Measurements from ENCODE around the gene PTPRD. TPM values are rescaled to one million over a fixed set of nuclear protein-coding genes. Genes with fewer than 3 reads are reported as not detected.

The PTPRD gene
- total RNA-seq, 1 donor from 2014 or later: 75.7 TPM

DNA sequence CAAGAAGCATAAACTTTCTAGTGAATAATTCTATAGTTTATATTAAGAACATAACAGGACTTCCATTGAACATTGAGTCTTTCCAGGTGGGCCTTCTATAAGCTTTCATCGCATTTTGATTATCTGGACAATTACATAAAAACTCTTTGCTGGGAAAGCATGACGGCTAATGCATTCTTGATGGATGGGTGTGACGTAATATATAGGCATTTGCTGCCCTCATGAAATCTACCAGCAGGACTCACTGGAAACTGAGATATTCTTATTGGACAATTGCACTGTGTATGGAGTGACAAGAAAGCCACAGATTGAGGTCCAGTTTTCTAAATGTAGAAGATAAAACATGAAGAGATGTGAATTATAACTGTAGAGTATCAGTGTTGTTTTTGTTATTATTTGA lies 15.0 kb downstream of the PTPRD start:
- no peak overlapping the region for H3K27ac ChIP-seq (ENCODE audit: low read depth, low read length)
- H3K9ac ChIP-seq (ENCODE audit: low read depth in 1 of 3, low read length in 3 of 3): no peak overlapping the region
- no peaks in the 10 kb centered on the region for H3K27me3 ChIP-seq (ENCODE audit: control insufficient read depth in 3 of 3, insufficient read depth in 3 of 3, low read length in 3 of 3)
- H3K4me1 ChIP-seq (ENCODE audit: control insufficient read depth in 3 of 3, insufficient read depth in 3 of 3, low read length in 3 of 3): no peaks in the 10 kb centered on the region
- no peak overlapping the region for H3K4me3 ChIP-seq (ENCODE audit: low read length in 3 of 3)
- no peaks in the 10 kb centered on the region for H3K9me3 ChIP-seq (ENCODE audit: control insufficient read depth in 3 of 3, low read length in 3 of 3)
- H3K36me3 ChIP-seq (ENCODE audit: control insufficient read depth in 3 of 3, insufficient read depth in 3 of 3, low read length in 3 of 3): no peaks in the 10 kb centered on the region

DNA sequence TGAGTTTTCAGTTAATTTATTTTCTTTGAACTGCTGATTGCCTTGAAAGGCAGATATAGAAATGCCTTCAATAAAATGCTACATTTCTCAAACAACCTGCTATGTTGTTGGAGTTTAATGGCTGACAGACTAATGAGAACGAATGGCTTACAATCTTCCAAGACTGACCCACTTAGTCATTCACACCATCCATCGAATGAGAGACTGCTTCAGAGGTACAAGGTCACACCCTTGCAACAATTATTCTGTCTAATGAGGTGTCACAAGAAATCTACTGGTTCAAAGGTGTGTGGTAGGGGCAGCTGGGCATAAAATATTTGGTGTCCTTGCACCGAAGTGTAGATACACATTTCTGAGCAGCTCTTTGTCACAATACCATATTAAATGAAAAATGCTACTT lies 18.3 kb downstream of the PTPRD start:
- no peak overlapping the region for H3K27ac ChIP-seq (ENCODE audit: low read depth, low read length)
- no peaks in the 10 kb centered on the region for H3K27me3 ChIP-seq (ENCODE audit: control insufficient read depth in 3 of 3, insufficient read depth in 3 of 3, low read length in 3 of 3)
- H3K9me3 ChIP-seq (ENCODE audit: control insufficient read depth in 3 of 3, low read length in 3 of 3): no peaks in the 10 kb centered on the region
- no peak overlapping the region for H3K9ac ChIP-seq (ENCODE audit: low read depth in 1 of 3, low read length in 3 of 3)
- H3K4me1 ChIP-seq (ENCODE audit: control insufficient read depth in 3 of 3, insufficient read depth in 3 of 3, low read length in 3 of 3): no peaks in the 10 kb centered on the region
- H3K4me3 ChIP-seq (ENCODE audit: low read length in 3 of 3): no peak overlapping the region
- H3K36me3 ChIP-seq (ENCODE audit: control insufficient read depth in 3 of 3, insufficient read depth in 3 of 3, low read length in 3 of 3): no peaks in the 10 kb centered on the region

DNA sequence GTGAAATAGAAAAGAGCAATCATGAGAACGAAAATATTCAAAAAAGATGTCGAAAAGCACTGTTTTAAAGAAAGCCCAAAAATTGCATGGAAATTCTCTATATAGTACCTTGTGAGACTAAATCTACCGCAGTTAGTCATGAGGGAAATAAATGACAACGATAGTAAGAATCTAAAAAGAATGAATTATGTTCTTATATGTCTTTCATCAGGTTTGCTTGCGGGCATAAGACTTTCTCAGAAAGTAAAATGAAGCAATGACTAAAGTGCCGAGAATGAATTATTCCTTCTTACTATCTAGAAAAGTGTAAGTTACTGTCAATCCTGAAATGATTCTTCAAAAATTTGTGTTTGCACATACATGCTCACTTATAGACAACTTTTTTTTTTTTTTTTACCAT lies 26.4 kb downstream of the PTPRD start:
- Histone ChIP-seq H3K9me3 (ENCODE audit: control insufficient read depth in 3 of 3, low read length in 3 of 3) (no peaks in the 10 kb centered on the region), H3K27ac (ENCODE audit: low read depth, low read length) (no peak overlapping the region), H3K27me3 (ENCODE audit: control insufficient read depth in 3 of 3, insufficient read depth in 3 of 3, low read length in 3 of 3) (no peaks in the 10 kb centered on the region), H3K4me1 (ENCODE audit: control insufficient read depth in 3 of 3, insufficient read depth in 3 of 3, low read length in 3 of 3) (no peaks in the 10 kb centered on the region), H3K9ac (ENCODE audit: low read depth in 1 of 3, low read length in 3 of 3) (no peak overlapping the region), H3K36me3 (ENCODE audit: control insufficient read depth in 3 of 3, insufficient read depth in 3 of 3, low read length in 3 of 3) (no peaks in the 10 kb centered on the region), H3K4me3 (ENCODE audit: low read length in 3 of 3) (no peak overlapping the region)

DNA sequence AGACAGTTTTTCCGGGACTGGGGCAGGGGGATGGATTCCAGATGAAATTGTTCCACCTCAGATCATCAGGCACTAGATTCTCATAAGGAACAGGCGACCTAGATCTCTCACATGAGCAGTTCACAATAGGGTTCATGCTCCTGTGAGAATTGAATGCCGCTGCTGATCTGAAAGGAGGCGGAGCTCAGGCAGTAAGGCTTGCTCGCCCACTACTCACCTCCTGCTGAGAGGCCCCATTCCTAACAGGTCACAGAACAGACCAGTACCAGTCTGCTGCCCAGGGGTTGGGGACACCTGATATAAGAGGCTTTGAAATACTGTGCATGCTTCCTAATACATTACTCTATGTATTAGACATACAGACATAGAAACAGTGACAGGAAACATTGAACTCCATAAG lies 41.1 kb downstream of the PTPRD start:
- Histone ChIP-seq H3K4me3 (ENCODE audit: low read length in 3 of 3) (no peak overlapping the region), H3K36me3 (ENCODE audit: control insufficient read depth in 3 of 3, insufficient read depth in 3 of 3, low read length in 3 of 3) (no peaks in the 10 kb centered on the region), H3K27me3 (ENCODE audit: control insufficient read depth in 3 of 3, insufficient read depth in 3 of 3, low read length in 3 of 3) (no peaks in the 10 kb centered on the region), H3K9me3 (ENCODE audit: control insufficient read depth in 3 of 3, low read length in 3 of 3) (no peaks in the 10 kb centered on the region), H3K27ac (ENCODE audit: low read depth, low read length) (no peak overlapping the region), H3K4me1 (ENCODE audit: control insufficient read depth in 3 of 3, insufficient read depth in 3 of 3, low read length in 3 of 3) (no peaks in the 10 kb centered on the region), H3K9ac (ENCODE audit: low read depth in 1 of 3, low read length in 3 of 3) (no peak overlapping the region)

DNA sequence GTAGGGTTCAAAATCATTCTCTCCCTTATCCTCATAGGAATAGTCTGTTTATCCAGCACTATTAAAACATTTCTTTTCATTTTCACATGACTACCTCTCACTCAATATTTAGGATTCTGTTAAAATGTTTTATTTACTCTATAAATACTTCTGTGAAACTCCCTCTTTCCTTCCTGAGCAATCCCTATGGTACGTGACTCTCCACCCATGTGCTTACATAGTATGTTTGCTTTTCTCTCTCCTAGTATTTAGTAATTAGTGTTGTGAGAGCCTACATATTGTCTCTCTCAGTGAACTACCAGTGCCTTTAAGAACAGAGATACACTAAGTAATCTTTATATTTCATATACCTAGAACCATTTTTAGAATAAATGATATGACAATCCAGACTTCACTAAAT lies 46.0 kb downstream of the PTPRD start:
- Histone ChIP-seq H3K4me1 (ENCODE audit: control insufficient read depth in 3 of 3, insufficient read depth in 3 of 3, low read length in 3 of 3) (no peaks in the 10 kb centered on the region), H3K27me3 (ENCODE audit: control insufficient read depth in 3 of 3, insufficient read depth in 3 of 3, low read length in 3 of 3) (no peaks in the 10 kb centered on the region), H3K9ac (ENCODE audit: low read depth in 1 of 3, low read length in 3 of 3) (no peak overlapping the region), H3K36me3 (ENCODE audit: control insufficient read depth in 3 of 3, insufficient read depth in 3 of 3, low read length in 3 of 3) (no peaks in the 10 kb centered on the region), H3K4me3 (ENCODE audit: low read length in 3 of 3) (no peak overlapping the region), H3K9me3 (ENCODE audit: control insufficient read depth in 3 of 3, low read length in 3 of 3) (no peaks in the 10 kb centered on the region), H3K27ac (ENCODE audit: low read depth, low read length) (no peak overlapping the region)

DNA sequence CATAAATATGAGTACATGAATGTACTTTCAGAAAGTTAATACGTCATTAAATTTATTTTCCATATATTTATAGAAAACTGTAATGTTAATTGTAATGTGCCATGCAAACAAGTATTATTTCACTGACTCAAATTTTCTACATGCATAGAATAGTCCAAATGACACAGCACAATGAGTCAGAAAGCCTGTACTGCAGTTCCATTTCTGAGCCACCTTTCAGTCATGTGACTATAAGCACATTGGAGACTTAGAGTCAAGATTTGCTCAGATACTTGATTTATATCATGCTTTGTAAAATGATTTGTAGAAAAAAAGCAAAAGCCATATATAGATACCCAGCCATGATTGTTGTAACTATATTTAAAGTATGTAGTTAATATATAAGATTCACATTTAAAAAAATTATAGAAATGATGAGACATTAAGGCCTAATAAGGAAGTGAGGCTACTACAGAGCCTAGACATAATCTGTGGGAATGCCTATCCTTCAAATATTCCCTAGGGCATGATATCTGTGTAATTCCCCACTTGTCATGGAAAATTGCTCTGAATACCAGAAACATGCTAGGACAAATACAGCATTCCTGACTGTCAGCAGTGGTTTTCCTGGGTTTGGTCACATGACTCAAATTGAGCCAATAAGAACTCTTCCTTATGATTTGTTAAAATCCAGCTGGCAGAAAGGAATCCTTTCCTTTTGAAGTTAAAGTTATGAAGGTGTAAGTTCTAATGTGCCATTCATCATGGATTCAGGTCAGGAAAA lies 50.0 kb downstream of the PTPRD start:
- Histone ChIP-seq H3K4me1 (ENCODE audit: control insufficient read depth in 3 of 3, insufficient read depth in 3 of 3, low read length in 3 of 3) (no peaks in the 10 kb centered on the region), H3K27ac (ENCODE audit: low read depth, low read length) (no peak overlapping the region), H3K36me3 (ENCODE audit: control insufficient read depth in 3 of 3, insufficient read depth in 3 of 3, low read length in 3 of 3) (no peaks in the 10 kb centered on the region), H3K9ac (ENCODE audit: low read depth in 1 of 3, low read length in 3 of 3) (no peak overlapping the region), H3K9me3 (ENCODE audit: control insufficient read depth in 3 of 3, low read length in 3 of 3) (no peaks in the 10 kb centered on the region), H3K4me3 (ENCODE audit: low read length in 3 of 3) (no peak overlapping the region), H3K27me3 (ENCODE audit: control insufficient read depth in 3 of 3, insufficient read depth in 3 of 3, low read length in 3 of 3) (no peaks in the 10 kb centered on the region)

DNA sequence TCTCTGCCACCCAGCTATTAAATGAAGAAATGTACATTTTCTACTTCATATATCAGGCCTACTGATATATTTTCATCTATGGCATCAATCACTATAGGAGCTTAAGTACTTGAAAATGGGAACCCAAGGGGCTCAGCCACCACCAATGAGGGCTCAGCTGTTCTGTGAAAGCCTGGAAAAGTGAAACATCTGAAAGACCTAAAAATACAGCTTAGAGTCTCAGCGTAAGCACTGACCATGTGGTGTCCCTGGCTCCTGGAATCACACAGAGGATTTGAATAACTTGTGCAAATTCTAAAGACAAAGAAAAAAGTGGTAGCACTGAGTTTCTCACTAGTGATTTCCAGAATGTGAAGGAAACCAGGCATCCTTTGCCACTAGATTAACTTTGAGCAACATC lies 64.5 kb downstream of the PTPRD start:
- Histone ChIP-seq H3K4me1 (ENCODE audit: control insufficient read depth in 3 of 3, insufficient read depth in 3 of 3, low read length in 3 of 3) (no peaks in the 10 kb centered on the region), H3K36me3 (ENCODE audit: control insufficient read depth in 3 of 3, insufficient read depth in 3 of 3, low read length in 3 of 3) (no peaks in the 10 kb centered on the region), H3K9ac (ENCODE audit: low read depth in 1 of 3, low read length in 3 of 3) (no peak overlapping the region), H3K9me3 (ENCODE audit: control insufficient read depth in 3 of 3, low read length in 3 of 3) (no peaks in the 10 kb centered on the region), H3K4me3 (ENCODE audit: low read length in 3 of 3) (no peak overlapping the region), H3K27ac (ENCODE audit: low read depth, low read length) (no peak overlapping the region), H3K27me3 (ENCODE audit: control insufficient read depth in 3 of 3, insufficient read depth in 3 of 3, low read length in 3 of 3) (no peaks in the 10 kb centered on the region)

DNA sequence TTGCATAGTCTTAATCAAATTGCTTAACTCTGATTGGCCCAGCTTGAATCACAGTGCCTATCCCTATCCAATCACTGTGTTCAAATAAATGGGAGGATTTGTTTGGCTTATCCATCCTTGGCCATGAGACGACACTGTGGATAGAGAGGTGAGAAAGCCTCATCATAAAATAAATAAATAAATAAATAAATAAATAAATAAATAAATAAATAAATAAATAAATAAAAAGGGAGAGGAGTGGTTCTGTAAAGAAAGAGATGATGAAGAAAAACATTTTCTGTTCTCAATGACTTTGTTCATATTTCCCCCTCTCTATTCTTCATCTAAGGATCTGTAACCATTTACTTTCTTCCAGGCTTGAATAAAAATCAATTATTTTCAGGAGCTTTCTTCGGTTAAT lies 74.7 kb downstream of the PTPRD start:
- Histone ChIP-seq H3K9me3 (ENCODE audit: control insufficient read depth in 3 of 3, low read length in 3 of 3) (no peaks in the 10 kb centered on the region), H3K36me3 (ENCODE audit: control insufficient read depth in 3 of 3, insufficient read depth in 3 of 3, low read length in 3 of 3) (no peaks in the 10 kb centered on the region), H3K27ac (ENCODE audit: low read depth, low read length) (no peak overlapping the region), H3K27me3 (ENCODE audit: control insufficient read depth in 3 of 3, insufficient read depth in 3 of 3, low read length in 3 of 3) (no peaks in the 10 kb centered on the region), H3K4me3 (ENCODE audit: low read length in 3 of 3) (no peak overlapping the region), H3K9ac (ENCODE audit: low read depth in 1 of 3, low read length in 3 of 3) (no peak overlapping the region), H3K4me1 (ENCODE audit: control insufficient read depth in 3 of 3, insufficient read depth in 3 of 3, low read length in 3 of 3) (no peaks in the 10 kb centered on the region)

DNA sequence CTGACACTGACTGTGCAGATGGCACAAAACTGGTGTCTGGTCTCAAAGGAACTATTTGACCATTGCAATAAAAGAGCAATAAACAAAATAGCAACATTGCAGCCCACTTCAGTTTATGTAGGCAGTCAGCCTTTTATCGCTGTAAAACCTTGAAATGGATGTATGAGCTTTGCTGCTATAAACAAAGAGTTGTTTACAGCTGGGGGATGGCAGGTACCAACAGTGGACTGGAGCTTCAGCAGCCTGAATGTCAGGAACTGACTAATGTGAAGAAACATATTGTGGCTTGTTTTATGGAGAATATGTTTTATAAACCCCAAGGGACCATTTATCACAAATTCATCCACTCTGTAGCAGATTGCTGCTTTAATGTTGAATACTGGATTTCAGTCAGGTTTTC lies 78.0 kb downstream of the PTPRD start:
- H3K9ac ChIP-seq (ENCODE audit: low read depth in 1 of 3, low read length in 3 of 3): no peak overlapping the region
- no peaks in the 10 kb centered on the region for H3K9me3 ChIP-seq (ENCODE audit: control insufficient read depth in 3 of 3, low read length in 3 of 3)
- no peaks in the 10 kb centered on the region for H3K4me1 ChIP-seq (ENCODE audit: control insufficient read depth in 3 of 3, insufficient read depth in 3 of 3, low read length in 3 of 3)
- no peaks in the 10 kb centered on the region for H3K36me3 ChIP-seq (ENCODE audit: control insufficient read depth in 3 of 3, insufficient read depth in 3 of 3, low read length in 3 of 3)
- H3K27me3 ChIP-seq (ENCODE audit: control insufficient read depth in 3 of 3, insufficient read depth in 3 of 3, low read length in 3 of 3): no peaks in the 10 kb centered on the region
- no peak overlapping the region for H3K27ac ChIP-seq (ENCODE audit: low read depth, low read length)
- no peak overlapping the region for H3K4me3 ChIP-seq (ENCODE audit: low read length in 3 of 3)

DNA sequence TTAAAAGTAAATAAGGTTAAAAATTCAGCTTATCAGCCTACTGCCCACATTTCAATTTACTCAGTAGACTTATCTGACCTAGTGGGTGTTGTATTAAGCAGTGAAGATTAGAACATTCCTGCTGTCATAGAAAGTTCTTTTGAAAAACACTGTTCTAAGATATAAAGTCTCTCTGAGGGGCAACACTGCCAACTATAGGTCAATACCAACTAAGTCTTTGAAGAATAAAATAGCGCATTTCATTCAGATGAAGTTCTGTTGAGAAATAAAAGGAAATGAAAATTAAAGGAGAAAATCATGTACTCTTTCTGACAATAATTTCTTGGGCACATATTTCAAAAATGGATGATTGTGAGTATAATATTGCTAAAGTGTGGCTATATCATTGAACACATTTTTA lies 86.8 kb downstream of the PTPRD start:
- Histone ChIP-seq H3K4me3 (ENCODE audit: low read length in 3 of 3) (no peak overlapping the region), H3K36me3 (ENCODE audit: control insufficient read depth in 3 of 3, insufficient read depth in 3 of 3, low read length in 3 of 3) (no peaks in the 10 kb centered on the region), H3K4me1 (ENCODE audit: control insufficient read depth in 3 of 3, insufficient read depth in 3 of 3, low read length in 3 of 3) (no peaks in the 10 kb centered on the region), H3K27ac (ENCODE audit: low read depth, low read length) (no peak overlapping the region), H3K27me3 (ENCODE audit: control insufficient read depth in 3 of 3, insufficient read depth in 3 of 3, low read length in 3 of 3) (no peaks in the 10 kb centered on the region), H3K9ac (ENCODE audit: low read depth in 1 of 3, low read length in 3 of 3) (no peak overlapping the region), H3K9me3 (ENCODE audit: control insufficient read depth in 3 of 3, low read length in 3 of 3) (no peaks in the 10 kb centered on the region)
